Kidney tubule cell (primary cell): ENCODE data around the gene RASAL2.
"Not testable (repeated sequence)": the region's sequence is repeated elsewhere in the genome, so short reads cannot be mapped to it uniquely, and the experiment has no call there.

Experiments used
- DNase-seq: peaks from one replicate; pipeline ENCODE4 v3.0.0-alpha.2; 2018; ENCODE audit warnings: low spot score

The RASAL2 gene

GRCh38 chr1:178494569-178494971 lies 400.7 kb downstream of the RASAL2 start:
- no peak for DNase-seq

GRCh38 chr1:178495158-178495557 lies 401.3 kb downstream of the RASAL2 start:
- no peak for DNase-seq

- DNase-seq: no peak
Measured at GRCh38 chr1:178495741-178496409, 402.0 kb downstream of the RASAL2 start.

- no peak for DNase-seq
Measured at GRCh38 chr1:178496410-178497135, 402.7 kb downstream of the RASAL2 start, which contains the start of gene CLEC20A. CLEC20A (minus strand) TSS chr1:178496964; CDS start chr1:178496939, 25 bp downstream.

GRCh38 chr1:178497903-178498478 lies 404.1 kb downstream of the RASAL2 start:
- DNase-seq: no peak

GRCh38 chr1:178498896-178499675 lies 405.2 kb downstream of the RASAL2 start:
- no peak for DNase-seq

GRCh38 chr1:178500091-178500770 lies 406.3 kb downstream of the RASAL2 start:
- no peak for DNase-seq

GRCh38 chr1:178500936-178501554 lies 407.1 kb downstream of the RASAL2 start:
- no peak for DNase-seq

GRCh38 chr1:178501705-178502329 lies 407.9 kb downstream of the RASAL2 start:
- DNase-seq: peak; percentile 73

- DNase-seq: no peak
Measured at GRCh38 chr1:178502330-178502714, 408.4 kb downstream of the RASAL2 start.

- no peak for DNase-seq
Measured at GRCh38 chr1:178502856-178503255, 409.0 kb downstream of the RASAL2 start.

GRCh38 chr1:178503316-178503715 lies 409.4 kb downstream of the RASAL2 start:
- not testable (repeated sequence) for DNase-seq

- DNase-seq: no peak
Measured at GRCh38 chr1:178503849-178504248, 409.9 kb downstream of the RASAL2 start.

GRCh38 chr1:178504286-178504685 lies 410.4 kb downstream of the RASAL2 start:
- no peak for DNase-seq

GRCh38 chr1:178506177-178506576 lies 412.3 kb downstream of the RASAL2 start:
- DNase-seq: no peak

GRCh38 chr1:178506669-178507068 lies 412.8 kb downstream of the RASAL2 start:
- DNase-seq: no peak

GRCh38 chr1:178509414-178510007 lies 415.6 kb downstream of the RASAL2 start:
- no peak for DNase-seq

- peak; percentile 16 for DNase-seq
Measured at GRCh38 chr1:178510155-178510554, 416.3 kb downstream of the RASAL2 start.

GRCh38 chr1:178512566-178513277 lies 418.8 kb downstream of the RASAL2 start, which contains the start of gene TEX35:
TEX35 (plus strand) TSS chr1:178513109; CDS start chr1:178513189, 80 bp downstream.
- no peak for DNase-seq
